Activated naive CD8-positive, alpha-beta T cell treated with anti-CD3 and anti-CD28 coated beads, Interleukin-2, amount 50 U/mL, for 16 hours (primary cell): ENCODE measurements around the gene MXRA8.

Experiments used
- DNase-seq: peaks from one replicate; pipeline ENCODE4 v3.0.0-alpha.2; 2020; ENCODE audit warnings: low read depth, low spot score

The MXRA8 gene

DNA sequence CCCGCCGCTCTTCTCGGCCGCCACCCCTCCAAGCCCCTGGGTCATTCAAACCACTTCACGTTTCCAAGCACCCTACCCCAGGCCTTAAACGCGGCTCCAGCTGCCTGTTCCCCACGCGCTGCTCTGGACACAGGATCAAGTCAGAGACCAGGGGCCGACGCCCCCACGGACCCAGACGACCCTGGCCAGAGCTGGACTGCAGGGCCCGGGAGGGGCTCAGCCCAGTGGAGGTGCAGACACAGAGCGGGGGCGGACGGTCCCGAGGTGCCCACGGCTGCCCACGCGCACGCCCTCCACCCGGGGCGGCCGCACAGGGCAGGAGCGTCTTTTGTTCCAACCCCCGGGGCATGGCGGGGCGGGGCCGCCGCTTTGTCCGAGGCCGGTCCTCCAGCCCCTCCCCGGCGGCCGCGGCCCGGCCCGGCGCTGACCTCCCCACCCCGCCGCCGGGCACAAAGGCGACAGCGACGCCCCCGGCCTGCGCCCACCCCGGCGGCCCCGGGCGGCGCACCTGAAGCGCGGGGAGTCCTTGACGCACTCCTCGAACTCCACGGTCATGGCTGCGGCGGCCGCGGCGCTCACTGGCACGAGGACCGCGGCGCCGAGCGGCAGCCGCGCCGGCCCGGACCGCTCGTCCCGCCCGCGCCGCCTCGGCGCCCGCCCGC is 51.0 kb downstream of the MXRA8 start:
- no peak for DNase-seq

DNA sequence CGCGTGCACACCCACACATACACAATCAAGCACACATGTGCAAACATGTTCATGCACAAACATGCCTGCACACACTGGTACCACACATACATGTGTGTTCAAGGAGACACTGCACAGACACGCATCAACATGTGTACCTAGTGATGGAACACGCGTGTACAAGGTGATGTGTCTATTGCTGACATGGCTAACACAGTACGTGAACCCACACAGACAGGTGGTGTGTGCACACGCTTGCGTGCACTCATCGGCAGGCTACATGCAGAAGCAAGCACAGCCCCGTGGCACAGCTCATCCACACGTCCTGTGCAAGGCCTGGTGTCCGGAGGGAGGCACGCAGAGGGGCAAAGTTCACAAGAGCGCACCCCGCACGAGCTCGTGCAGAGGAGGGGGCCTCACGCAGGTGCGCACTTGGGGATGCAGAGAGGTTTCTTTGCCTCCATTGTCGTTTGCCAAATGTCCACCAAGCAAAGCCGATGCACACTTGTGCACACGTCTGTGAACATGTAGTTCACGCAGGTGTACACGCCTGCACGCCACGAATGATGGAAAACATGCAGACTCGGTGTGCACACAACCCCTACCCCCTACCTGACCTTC is 51.6 kb downstream of the MXRA8 start:
- no peak for DNase-seq

DNA sequence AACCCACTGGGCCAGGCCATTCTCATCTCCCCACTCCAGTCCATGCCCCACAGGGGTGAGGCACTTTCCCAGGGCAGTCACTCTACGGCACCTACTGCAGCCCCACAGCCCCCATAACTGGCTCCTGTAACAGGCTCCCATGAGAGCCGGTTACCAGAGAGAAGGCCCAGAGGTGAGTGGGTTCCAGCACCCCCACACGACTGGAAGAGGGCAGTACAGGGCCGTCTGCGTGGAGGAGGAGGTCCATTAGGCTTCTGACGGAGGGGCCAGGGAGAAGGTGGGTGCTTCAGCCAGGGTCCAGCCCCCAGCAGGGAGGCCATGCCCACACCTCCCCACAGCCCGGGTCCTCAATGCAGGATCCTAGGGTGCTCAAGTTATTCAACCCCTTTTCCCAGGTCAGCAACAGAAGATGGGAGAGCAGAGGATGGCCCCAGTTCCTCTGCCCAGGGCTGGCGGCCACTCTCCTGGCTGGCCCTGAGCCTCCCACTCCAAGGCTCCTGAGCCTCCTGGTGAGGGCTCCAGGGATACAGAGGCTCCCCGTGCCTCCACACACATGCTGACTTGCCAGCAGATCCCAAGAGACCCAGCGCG is 52.2 kb downstream of the MXRA8 start:
- DNase-seq, result no peak

DNA sequence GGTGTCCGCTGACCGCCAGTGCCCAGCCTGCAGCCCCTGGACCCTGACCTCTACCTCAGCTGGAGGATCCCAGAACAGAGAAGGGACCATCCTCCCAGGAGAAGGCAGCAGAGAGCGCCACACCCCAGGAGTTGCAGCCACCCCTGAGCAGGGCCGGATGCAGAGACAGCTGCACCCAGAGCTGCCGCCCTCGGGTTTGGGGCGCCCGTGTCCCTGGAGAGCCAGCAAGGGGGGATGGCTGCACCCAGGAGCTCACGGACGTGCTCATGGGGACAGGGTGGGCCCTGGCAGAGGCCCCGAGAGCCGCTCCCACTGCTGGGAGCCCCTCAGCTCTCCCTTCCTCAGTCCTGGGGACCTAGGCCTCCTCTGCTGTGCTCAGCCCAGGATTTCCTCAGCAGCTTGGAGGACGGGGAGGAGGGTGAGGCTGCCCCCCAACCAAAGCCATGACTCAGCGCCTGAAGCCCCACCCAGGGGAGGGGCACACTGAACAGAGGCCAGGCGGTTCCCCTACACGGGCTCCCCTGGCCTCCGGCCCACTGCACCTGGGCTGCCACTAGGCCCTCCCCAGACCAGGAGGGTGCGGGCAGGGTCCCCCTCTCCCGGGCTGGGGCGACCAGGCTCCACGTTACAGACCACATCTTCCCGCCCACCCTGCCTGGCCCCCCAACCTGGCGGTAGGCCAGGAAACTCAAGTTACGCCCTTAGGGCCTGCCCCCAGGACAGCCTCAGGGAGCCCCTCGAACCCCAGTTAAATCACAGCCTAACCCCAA is 52.9 kb downstream of the MXRA8 start:
- peak; percentile 59 for DNase-seq

DNA sequence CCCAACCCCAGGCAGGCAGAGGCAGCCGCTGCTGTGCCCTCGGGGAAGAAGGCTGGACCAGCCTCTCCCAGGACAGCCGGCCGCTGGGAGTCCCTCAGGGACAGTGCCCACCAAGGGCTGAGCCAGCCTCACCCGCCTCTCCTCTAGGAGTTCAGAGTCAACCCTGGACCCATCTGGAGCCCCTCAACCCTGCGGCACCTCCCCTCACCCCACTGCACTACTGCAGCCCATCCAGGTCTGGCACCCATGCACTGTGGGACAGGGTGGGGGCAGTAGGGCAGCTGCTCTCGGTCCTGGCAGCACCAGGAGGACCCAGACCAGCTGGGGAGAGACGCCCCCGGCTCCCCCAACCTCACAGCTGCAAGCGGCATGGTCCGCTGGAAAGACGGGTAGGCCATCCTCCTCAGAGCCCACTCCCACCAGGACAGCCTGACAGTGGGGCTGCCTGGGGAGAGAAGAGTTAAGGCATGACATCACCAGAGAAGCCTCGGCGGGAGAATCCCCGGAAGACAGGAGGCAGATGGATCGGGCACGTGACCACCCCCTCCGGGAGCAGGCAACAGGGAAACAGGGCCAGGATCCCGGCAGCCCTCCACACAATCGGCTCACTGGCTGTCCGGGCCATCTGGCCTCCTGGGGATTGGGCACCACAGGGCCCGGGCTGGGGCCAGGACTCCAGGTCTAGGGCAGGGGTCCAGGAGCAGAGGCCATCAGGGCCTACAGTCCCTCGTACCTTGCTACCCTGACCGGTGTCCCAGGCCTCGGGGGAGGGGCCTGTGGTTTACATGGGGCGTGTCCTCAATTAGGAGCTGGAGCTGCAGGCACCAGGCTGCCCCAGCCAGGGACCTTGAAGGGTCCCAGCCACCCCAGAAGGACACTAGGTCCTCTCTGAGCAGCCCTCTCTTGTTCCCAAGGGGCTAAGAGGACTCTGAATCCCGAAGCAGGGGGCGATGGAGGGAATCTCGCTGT is 53.7 kb downstream of the MXRA8 start:
- DNase-seq, result no peak

DNA sequence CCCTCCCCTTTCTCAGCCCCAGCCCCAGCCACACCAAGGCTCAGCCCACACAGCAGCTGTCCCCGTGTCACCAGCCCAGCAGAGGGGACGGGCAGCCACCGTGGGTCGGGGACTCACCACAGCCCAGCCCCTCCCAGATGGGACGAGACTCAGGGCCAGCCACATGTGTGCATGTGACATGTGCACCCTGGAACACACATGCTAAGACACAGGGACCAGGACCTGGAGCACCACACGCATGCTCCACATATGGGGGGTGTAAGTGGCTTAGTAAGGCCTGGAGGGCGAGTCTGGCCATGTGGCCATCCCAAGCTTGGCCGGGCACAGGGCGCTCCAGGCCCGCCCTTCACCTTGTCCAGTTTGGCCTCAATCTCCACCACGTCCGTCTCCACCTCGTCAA is 54.6 kb downstream of the MXRA8 start:
- DNase-seq, result no peak

DNA sequence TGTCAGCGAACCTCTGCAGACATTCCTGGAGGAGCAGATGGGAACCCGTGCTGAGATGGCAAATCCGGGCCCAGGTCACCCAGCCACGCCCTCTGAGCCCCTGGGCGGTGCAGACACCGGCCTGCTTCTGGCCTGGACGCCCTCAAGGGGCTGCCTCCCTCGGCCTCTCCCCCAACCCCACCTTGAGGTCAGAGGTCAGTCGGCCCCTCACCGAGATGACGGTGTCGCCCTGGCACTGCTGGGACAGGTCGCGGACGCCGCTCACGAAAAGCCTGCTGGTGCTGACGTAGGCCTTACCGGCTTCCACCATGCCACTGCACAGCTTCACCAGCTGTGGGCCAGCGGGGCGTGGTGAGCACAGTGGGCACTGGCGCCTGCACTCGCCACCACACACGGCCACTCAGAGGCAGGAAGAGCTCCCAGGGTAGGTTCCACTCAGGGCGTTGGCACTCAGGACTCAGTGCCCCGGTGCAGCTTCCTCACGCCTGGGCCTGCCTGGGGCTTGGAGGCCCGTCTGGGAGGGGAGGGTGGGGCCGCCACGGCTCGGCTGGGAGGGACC is 55.3 kb downstream of the MXRA8 start:
- no peak for DNase-seq
